NCI-H187 treated with DMSO at 0.1 percent for 48 hours (cell line): Measurements from ENCODE around the gene CASP10.

Experiments used
- DNase-seq: peaks from one replicate; lab custom pipeline; 2025; lab: John Stamatoyannopoulos, UW

The CASP10 gene

GRCh38 chr2:201199847-201200246 lies 16.9 kb downstream of the CASP10 start:
- no peak for DNase-seq

GRCh38 chr2:201200345-201200744 lies 17.4 kb downstream of the CASP10 start:
- no peak for DNase-seq

GRCh38 chr2:201201371-201201770 lies 18.4 kb downstream of the CASP10 start:
- no peak for DNase-seq

GRCh38 chr2:201203916-201204654 lies 21.1 kb downstream of the CASP10 start:
- no peak for DNase-seq

DNA sequence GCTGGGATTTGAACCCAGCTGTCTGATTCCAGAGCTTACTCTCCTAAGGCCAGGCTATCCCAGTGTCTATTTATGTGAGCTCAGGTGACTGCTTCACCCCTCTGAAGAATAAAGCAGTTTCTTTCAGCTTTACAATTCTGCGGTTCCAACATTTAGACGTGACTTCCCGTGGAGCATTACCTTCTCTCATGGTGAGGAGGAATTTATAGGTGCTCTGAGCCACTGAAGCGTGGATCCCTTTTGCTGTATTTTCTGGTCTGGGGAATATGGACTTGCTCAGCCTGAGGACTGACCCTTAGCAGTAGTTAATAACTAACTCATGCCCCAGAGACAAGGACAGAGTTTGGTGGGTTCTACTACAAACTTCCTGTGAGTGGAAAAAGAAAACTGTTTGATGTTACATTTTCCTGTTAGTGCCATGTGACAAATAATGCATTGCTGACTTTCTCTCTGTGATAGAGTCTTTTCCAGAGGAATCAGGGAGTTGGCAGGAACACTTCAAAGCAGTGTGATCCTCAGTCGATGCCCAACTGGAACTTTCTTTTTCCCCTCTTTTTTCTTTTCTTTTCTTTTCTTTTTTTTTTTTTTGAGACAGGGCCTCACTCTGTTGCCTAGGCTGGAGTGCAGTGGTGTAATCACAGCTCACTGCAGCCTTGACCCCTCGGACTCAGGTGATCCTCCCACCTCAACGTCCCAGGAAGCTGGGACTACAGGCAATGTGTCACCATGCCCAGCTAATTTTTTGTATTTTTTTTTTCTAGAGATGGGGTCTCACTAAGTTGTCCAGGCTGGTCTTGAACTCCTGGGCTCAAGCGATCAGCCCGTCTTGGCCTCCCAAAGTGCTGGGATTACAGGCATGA lies 21.9 kb downstream of the CASP10 start:
- DNase-seq: no peak

- no peak for DNase-seq
These were observed 22.5 kb downstream of the CASP10 start for GRCh38 chr2:201205515-201205849.

DNA sequence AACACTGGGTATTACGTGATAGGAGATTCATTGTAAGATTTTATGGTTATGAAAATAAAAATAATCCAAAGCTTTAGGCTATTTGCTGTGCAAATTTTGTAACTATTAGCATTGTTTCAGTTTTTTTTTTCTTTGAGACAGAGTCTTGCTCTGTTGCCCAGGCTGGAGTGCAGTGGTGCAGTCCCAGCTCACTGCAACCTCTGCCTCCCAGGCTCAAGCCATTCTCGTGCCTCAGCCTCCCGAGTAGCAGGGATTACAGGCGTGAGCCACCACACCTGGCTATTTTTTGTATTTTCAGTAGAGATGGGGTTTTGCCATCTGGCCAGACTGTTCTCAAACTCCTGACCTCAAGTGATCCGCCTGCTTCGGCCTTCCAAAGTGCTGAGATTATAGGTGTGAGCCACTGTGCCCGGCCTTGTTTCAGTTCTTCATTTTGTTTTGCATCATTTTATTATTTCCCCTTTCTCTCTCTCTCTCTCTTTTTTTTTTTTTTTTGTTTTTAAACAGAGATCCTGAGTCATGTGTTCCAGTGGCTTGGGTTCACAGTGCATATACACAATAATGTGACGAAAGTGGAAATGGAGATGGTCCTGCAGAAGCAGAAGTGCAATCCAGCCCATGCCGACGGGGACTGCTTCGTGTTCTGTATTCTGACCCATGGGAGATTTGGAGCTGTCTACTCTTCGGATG lies 25.8 kb downstream of the CASP10 start:
- no peak for DNase-seq

- no peak for DNase-seq
These were observed 33.0 kb downstream of the CASP10 start for GRCh38 chr2:201215963-201216362.

DNA sequence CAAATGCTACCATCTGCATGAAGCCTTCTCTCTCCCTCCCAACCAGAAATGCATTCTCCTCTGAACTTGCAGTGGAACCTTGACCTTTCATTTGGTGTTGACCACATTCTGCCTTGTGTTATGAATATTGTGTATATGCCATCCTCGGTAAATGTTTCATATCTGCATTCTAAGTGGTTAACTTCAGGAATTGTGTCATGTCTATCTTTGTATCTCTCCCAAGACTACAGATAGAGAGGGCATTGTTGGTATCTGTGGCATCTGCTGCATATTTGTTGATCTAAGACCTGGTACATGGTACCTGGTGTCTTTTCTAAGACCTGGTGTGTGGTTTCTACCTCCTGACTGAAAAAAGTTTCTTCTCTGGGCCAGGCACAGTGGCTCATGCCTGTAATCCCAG lies 34.0 kb downstream of the CASP10 start:
- DNase-seq: no peak

DNA sequence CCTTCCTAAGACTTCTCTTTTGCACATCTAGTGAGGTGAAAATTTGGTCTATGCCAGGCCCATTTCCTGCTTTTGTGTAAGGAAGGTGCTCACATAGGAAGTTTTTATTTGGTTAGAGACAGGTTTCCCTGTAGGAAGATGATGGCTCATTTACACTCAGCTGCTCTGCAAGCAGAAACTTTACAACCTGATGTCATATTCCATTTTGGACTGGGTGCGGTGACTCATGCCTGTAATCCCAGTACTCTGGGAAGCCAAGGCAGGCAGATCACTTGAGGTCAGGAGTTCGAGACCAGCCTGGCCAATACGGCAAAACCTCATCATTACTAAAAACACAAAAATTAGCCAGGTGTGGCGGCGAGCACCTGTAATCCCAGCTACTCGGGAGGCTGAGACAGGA lies 35.8 kb downstream of the CASP10 start:
- DNase-seq: no peak

GRCh38 chr2:201219328-201220096 lies 36.6 kb downstream of the CASP10 start:
- no peak for DNase-seq

DNA sequence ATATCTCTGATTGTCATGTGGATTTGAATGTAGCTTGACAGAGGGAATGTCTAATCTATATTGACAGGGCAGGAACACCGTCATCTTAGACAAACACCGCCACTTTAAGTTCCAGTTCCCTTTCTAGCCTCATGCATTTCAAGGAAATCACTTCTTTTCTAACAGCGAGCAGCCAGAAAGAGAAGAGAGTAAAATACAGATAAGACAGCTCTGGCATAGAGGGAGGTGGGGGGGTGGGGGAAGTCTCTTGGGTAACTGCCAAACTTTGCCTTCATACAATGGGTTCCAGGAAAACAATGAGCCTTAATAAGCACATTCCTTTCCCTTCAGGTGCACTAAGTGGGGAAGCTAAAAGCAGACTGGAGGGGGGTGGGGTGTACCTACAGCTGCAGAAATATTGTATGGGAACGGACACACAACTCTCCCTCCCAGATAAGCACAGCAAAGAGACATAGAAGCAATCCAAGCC lies 37.2 kb downstream of the CASP10 start:
- DNase-seq: no peak

- DNase-seq: no peak
These were observed 40.4 kb downstream of the CASP10 start for GRCh38 chr2:201223089-201224073.

DNA sequence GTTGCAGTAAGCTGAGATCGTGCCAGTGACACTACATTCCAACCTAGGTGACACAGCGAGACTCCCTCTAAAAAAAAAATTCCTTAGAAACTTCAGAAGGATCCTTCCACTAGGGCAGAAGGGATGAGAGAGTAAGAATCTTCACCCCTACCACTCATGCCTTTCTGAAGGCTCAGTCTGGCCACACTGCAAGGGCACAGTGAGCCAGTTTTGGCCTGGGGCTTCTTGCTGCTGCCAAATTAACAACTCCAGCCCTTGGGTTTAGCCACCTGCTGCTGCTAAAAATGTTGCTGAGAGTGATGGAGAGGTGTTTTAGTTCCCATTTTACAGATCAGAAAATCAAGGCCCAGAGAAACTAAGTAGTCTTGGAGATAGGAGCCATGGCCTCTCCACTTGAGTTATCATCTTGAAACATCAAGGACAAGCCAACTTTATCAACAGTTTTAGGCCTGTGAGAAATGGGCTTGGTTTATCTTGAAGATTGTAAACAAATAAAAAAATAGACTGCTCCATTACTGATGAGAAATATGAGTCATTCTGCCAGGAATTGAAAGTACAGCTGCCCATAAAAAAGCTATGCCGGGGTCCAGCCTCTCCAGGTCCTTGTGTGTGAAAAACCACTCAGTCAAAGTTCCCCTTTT lies 45.5 kb downstream of the CASP10 start:
- DNase-seq: no peak

GRCh38 chr2:201228912-201229290 lies 46.0 kb downstream of the CASP10 start:
- DNase-seq: no peak

DNA sequence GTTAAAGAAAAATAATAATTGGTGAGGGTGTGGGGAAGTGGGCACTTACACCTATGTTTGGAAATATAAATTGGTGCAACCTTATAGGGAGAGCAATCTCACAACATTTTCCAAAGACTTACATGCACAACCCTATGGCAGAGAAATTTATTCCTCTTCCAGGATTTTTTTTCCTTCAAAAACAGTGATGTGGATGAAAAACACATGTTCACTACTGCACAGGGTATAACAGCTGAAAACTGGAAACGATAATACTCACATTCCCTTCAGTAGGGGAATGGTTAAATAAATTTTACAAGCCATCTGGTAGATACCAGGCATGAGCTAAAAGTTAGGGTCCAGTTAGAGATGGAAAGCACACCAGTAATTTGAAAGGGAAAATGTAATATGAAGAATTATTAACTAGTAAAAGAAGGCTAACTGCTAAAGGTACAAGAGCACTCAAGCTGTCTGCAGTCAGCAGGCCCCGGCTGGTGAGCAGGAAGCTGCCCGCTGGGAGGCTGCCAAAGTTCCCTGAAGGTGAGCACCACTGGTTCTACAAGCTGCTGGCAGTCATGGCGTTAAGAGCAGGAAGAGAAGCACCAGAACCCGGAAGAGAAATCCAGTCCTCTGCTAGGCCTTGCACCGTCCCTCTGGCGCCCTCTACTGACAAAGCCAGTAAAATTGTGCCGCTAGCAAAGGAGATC lies 49.0 kb downstream of the CASP10 start:
- peak; percentile 68 for DNase-seq

DNA sequence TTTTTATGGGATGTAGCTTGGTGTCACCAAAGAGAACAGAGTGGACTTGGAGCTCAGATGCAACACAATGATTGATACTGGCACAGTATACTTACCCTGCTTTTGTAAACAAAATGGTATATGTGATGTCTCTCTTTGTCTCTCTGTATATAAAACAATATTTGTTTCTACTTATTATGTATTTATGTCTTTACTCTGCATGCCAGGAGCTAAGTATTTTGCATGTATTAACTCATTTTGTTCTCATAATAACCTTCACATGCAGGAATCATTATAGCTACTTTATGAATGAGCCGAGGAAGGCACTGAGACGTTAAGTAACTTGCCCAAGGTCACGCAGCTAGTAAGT lies 49.5 kb downstream of the CASP10 start:
- DNase-seq: no peak

- peak; percentile 75 for DNase-seq
These were observed 50.4 kb downstream of the CASP10 start for GRCh38 chr2:201233192-201233811.
